Epithelial cell of esophagus (primary cell): ENCODE data around the gene ANTKMT.

Experiments
- DNase-seq: peaks from one replicate; pipeline ENCODE4 v3.0.0; 2010; ENCODE audit warnings: low read depth
- H3K4me3 ChIP-seq: 2 replicates; pipeline ENCODE4 v1.5.1; 2011; ENCODE audit warnings: mild to moderate bottlenecking, low read length, control low read depth
- CTCF ChIP-seq: IDR thresholded peaks from 2 replicates; pipeline ENCODE4 v1.5.1; 2011; ENCODE audit warnings: low read depth, mild to moderate bottlenecking, low read length, control low read depth, inconsistent platforms; ENCODE audit not compliant: insufficient read depth; ENCODE audit errors: missing control alignments

Gene ANTKMT

GRCh38 chr16:694863-695354 lies 26.0 kb upstream of the ANTKMT start:
- H3K4me3 ChIP-seq, result peak overlapping the region; percentile 24
- TF ChIP-seq CTCF, result no peak

GRCh38 chr16:695355-696089 lies 25.4 kb upstream of the ANTKMT start:
- no peak for TF ChIP-seq CTCF
- H3K4me3 ChIP-seq, result peak overlapping the region; percentile 20
- DNase-seq, result peak; percentile 89

More at GRCh38 chr16:694863-695354, 26.0 kb upstream of the ANTKMT start:
- no peak for DNase-seq

GRCh38 chr16:698911-699671 lies 21.9 kb upstream of the ANTKMT start:
- no peak overlapping the region for H3K4me3 ChIP-seq
- DNase-seq, result no peak
- TF ChIP-seq CTCF, result no peak

GRCh38 chr16:700684-701584 lies 20.0 kb upstream of the ANTKMT start:
- no peak for TF ChIP-seq CTCF
- no peak overlapping the region for H3K4me3 ChIP-seq
- no peak for DNase-seq

GRCh38 chr16:702341-702740 lies 18.6 kb upstream of the ANTKMT start:
- no peak for DNase-seq
- TF ChIP-seq CTCF, result no peak
- H3K4me3 ChIP-seq, result no peak overlapping the region

- TF ChIP-seq CTCF, result no peak
- no peak for DNase-seq
- no peak overlapping the region for H3K4me3 ChIP-seq
These were observed 17.5 kb upstream of the ANTKMT start for GRCh38 chr16:703406-703805.
